ENCODE measurements around the gene LCN9.

DNA sequence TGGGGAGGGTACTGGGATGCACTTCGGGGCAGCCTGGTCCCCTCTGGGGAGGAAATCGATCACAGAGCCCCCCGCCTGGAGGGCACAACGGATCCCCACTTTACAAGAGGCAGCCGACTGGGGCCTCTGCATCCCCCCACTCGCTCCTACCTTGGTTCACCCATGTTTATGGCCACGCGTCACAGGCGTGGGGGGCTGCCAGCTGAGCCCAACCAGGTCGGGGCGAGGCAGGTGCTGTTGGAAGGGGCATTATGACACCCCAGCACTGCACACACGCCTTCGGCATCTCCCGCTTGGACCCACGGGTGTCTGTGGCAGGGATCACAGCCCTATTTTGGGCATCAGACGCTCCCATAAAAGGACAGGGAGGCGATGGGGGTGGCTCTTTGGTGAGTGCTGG is 21.6 kb downstream of the LCN9 start:
- TF ChIP-seq, protein P1, sequence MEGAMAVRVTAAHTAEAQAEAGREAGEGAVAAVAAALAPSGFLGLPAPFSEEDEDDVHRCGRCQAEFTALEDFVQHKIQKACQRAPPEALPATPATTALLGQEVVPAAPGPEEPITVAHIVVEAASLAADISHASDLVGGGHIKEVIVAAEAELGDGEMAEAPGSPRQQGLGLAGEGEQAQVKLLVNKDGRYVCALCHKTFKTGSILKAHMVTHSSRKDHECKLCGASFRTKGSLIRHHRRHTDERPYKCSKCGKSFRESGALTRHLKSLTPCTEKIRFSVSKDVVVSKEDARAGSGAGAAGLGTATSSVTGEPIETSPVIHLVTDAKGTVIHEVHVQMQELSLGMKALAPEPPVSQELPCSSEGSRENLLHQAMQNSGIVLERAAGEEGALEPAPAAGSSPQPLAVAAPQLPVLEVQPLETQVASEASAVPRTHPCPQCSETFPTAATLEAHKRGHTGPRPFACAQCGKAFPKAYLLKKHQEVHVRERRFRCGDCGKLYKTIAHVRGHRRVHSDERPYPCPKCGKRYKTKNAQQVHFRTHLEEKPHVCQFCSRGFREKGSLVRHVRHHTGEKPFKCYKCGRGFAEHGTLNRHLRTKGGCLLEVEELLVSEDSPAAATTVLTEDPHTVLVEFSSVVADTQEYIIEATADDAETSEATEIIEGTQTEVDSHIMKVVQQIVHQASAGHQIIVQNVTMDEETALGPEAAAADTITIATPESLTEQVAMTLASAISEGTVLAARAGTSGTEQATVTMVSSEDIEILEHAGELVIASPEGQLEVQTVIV (CRISPR knock-in tag; IDR thresholded peaks at IDR 0.05; ENCODE audit: borderline replicate concordance) = no peak
- TF ChIP-seq TARDBP (IDR thresholded peaks at IDR 0.05) = no peak
- TF ChIP-seq ZNF551 (CRISPR knock-in tag; IDR thresholded peaks at IDR 0.05) = no peak
- TF ChIP-seq ZBTB8A (IDR thresholded peaks at IDR 0.05; ENCODE audit: partially characterized antibody) = no peak
- TF ChIP-seq, protein P2, sequence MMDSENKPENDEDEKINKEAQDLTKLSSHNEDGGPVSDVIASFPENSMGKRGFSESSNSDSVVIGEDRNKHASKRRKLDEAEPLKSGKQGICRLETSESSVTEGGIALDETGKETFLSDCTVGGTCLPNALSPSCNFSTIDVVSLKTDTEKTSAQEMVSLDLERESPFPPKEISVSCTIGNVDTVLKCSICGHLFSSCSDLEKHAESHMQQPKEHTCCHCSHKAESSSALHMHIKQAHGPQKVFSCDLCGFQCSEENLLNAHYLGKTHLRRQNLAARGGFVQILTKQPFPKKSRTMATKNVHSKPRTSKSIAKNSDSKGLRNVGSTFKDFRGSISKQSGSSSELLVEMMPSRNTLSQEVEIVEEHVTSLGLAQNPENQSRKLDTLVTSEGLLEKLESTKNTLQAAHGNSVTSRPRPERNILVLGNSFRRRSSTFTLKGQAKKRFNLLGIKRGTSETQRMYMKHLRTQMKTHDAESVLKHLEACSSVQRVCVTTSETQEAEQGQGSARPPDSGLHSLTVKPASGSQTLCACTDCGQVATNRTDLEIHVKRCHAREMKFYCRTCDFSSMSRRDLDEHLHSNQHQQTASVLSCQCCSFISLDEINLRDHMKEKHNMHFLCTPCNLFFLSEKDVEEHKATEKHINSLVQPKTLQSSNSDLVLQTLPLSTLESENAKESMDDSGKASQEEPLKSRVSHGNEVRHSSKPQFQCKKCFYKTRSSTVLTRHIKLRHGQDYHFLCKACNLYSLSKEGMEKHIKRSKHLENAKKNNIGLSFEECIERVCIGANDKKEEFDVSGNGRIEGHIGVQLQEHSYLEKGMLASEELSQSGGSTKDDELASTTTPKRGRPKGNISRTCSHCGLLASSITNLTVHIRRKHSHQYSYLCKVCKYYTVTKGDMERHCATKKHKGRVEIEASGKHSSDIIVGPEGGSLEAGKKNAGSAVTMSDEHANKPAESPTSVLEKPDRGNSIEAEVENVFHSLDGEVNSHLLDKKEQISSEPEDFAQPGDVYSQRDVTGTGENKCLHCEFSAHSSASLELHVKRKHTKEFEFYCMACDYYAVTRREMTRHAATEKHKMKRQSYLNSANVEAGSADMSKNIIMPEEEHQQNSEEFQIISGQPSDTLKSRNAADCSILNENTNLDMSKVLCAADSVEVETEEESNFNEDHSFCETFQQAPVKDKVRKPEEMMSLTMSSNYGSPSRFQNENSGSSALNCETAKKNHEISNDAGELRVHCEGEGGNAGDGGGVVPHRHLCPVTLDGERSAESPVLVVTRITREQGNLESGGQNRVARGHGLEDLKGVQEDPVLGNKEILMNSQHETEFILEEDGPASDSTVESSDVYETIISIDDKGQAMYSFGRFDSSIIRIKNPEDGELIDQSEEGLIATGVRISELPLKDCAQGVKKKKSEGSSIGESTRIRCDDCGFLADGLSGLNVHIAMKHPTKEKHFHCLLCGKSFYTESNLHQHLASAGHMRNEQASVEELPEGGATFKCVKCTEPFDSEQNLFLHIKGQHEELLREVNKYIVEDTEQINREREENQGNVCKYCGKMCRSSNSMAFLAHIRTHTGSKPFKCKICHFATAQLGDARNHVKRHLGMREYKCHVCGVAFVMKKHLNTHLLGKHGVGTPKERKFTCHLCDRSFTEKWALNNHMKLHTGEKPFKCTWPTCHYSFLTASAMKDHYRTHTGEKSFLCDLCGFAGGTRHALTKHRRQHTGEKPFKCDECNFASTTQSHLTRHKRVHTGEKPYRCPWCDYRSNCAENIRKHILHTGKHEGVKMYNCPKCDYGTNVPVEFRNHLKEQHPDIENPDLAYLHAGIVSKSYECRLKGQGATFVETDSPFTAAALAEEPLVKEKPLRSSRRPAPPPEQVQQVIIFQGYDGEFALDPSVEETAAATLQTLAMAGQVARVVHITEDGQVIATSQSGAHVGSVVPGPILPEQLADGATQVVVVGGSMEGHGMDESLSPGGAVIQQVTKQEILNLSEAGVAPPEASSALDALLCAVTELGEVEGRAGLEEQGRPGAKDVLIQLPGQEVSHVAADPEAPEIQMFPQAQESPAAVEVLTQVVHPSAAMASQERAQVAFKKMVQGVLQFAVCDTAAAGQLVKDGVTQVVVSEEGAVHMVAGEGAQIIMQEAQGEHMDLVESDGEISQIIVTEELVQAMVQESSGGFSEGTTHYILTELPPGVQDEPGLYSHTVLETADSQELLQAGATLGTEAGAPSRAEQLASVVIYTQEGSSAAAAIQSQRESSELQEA (IDR thresholded peaks at IDR 0.05; ENCODE audit: low read depth) = no peak
- TF ChIP-seq, protein P3, sequence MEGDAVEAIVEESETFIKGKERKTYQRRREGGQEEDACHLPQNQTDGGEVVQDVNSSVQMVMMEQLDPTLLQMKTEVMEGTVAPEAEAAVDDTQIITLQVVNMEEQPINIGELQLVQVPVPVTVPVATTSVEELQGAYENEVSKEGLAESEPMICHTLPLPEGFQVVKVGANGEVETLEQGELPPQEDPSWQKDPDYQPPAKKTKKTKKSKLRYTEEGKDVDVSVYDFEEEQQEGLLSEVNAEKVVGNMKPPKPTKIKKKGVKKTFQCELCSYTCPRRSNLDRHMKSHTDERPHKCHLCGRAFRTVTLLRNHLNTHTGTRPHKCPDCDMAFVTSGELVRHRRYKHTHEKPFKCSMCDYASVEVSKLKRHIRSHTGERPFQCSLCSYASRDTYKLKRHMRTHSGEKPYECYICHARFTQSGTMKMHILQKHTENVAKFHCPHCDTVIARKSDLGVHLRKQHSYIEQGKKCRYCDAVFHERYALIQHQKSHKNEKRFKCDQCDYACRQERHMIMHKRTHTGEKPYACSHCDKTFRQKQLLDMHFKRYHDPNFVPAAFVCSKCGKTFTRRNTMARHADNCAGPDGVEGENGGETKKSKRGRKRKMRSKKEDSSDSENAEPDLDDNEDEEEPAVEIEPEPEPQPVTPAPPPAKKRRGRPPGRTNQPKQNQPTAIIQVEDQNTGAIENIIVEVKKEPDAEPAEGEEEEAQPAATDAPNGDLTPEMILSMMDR (IDR thresholded peaks at IDR 0.05 in 2 of 3, conservative IDR thresholded peaks at IDR 0.05 in 1 of 3; ENCODE audit: insufficient read depth in 2 of 3, low read depth in 1 of 3, low read length in 3 of 3) = no peak
- TF ChIP-seq, protein P4, sequence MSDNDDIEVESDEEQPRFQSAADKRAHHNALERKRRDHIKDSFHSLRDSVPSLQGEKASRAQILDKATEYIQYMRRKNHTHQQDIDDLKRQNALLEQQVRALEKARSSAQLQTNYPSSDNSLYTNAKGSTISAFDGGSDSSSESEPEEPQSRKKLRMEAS (CRISPR knock-in tag; IDR thresholded peaks at IDR 0.05) = no peak
- TF ChIP-seq TBP (optimal IDR thresholded peaks at IDR 0.05; ENCODE audit: low read depth, low read length) = no peak
- TF ChIP-seq CREBBP (IDR thresholded peaks at IDR 0.05; ENCODE audit: low read depth, low read length) = no peak
- no peak for TF ChIP-seq RNF2 (IDR thresholded peaks at IDR 0.05)
- no peak for TF ChIP-seq NR2C2 (CRISPR knock-in tag; IDR thresholded peaks at IDR 0.05)
- no peak for TF ChIP-seq NR2C2 (tag; IDR thresholded peaks at IDR 0.05)
- TF ChIP-seq KDM1A (IDR thresholded peaks at IDR 0.05) = no peak
- TF ChIP-seq ZBTB1 (CRISPR knock-in tag; IDR thresholded peaks at IDR 0.05; ENCODE audit: borderline replicate concordance, low read depth) = no peak

Measured in K562 (cell line).